WTC11 (cell line): ENCODE results near the gene KLHDC8A. TPM values are rescaled to one million over a fixed set of nuclear protein-coding genes. Genes with fewer than 3 reads are reported as not detected.

Source experiments
- ATAC-seq: fragments of 200-7000 bp; cut with Tn5 transposase; 2 replicates; pipeline ENCODE4 v1.10.0; 2021; ENCODE audit warnings: mild to moderate bottlenecking, moderate library complexity
- CTCF ChIA-PET: fragments of 300-600 bp; sonication (Branson Sonifier 250); formaldehyde crosslinking; loops from one replicate; lab custom pipeline; 2021; ENCODE audit warnings: antibody characterized with exemption; lab: Charles Lee
- POLR2A ChIA-PET: fragments of 350-600 bp; sonication (Branson Sonifier 250); formaldehyde crosslinking; loops from one replicate; lab custom pipeline; 2021; ENCODE audit warnings: antibody characterized with exemption; lab: Charles Lee
- DNase-seq: peaks from one replicate; pipeline ENCODE4 v3.0.0; 2021; ENCODE audit warnings: low spot score
- H3K27ac Mint-ChIP-seq: 2 replicates; pipeline ENCODE4 v1.8.0; 2021; ENCODE audit warnings: mixed read lengths
- H3K27me3 Mint-ChIP-seq: 2 replicates; pipeline ENCODE4 v1.8.0; 2021; ENCODE audit warnings: low read depth, mild to moderate bottlenecking, moderate library complexity, mixed read lengths
- H3K36me3 Mint-ChIP-seq: 2 replicates; pipeline ENCODE4 v1.8.0; 2021; ENCODE audit warnings: mixed read lengths
- H3K4me1 Mint-ChIP-seq: 2 replicates; pipeline ENCODE4 v1.8.0; 2022; ENCODE audit warnings: mixed read lengths
- H3K4me3 Mint-ChIP-seq: 2 replicates; pipeline ENCODE4 v1.8.0; 2021; ENCODE audit warnings: mild to moderate bottlenecking, moderate library complexity, mixed read lengths
- H3K9me3 Mint-ChIP-seq: 2 replicates; pipeline ENCODE4 v1.8.0; 2021; ENCODE audit warnings: mixed read lengths
- EMX1 ChIP-seq: fragments of 250-450 bp; sonication (Bioruptor Pico); IDR thresholded peaks from 2 replicates; pipeline ENCODE4 v1.8.0; 2021; ENCODE audit warnings: mild to moderate bottlenecking
- GABPB1 ChIP-seq: sonication (generic); formaldehyde crosslinking; IDR thresholded peaks from 2 replicates; pipeline ENCODE4 v1.8.1; 2023; ENCODE audit warnings: mild to moderate bottlenecking, missing genetic modification reagents
- GRHL2 ChIP-seq: fragments of 250-450 bp; sonication (Bioruptor Pico); IDR thresholded peaks from 2 replicates; pipeline ENCODE4 v1.8.0; 2022; ENCODE audit warnings: mild to moderate bottlenecking, moderate library complexity; ENCODE audit not compliant: insufficient replicate concordance, severe bottlenecking
- KAT7 ChIP-seq: sonication (generic); formaldehyde crosslinking; IDR thresholded peaks from 2 replicates; pipeline ENCODE4 v1.8.1; 2023; ENCODE audit warnings: missing genetic modification reagents, mild to moderate bottlenecking, borderline replicate concordance
- MXD4 ChIP-seq: fragments of 250-450 bp; sonication (Bioruptor Pico); IDR thresholded peaks from 2 replicates; pipeline ENCODE4 v1.8.0; 2021; ENCODE audit warnings: mild to moderate bottlenecking, moderate library complexity, borderline replicate concordance
- SMAD4 ChIP-seq: sonication (generic); formaldehyde crosslinking; IDR thresholded peaks from 2 replicates; pipeline ENCODE4 v1.8.0; 2022; ENCODE audit warnings: mild to moderate bottlenecking, missing genetic modification reagents
- SP1 ChIP-seq: sonication (generic); formaldehyde crosslinking; conservative IDR thresholded peaks from 2 replicates; pipeline ENCODE4 v1.8.1; 2022; ENCODE audit warnings: missing genetic modification reagents
- TEAD1 ChIP-seq: sonication (generic); formaldehyde crosslinking; IDR thresholded peaks from 2 replicates; pipeline ENCODE4 v1.8.0; 2022; ENCODE audit warnings: mild to moderate bottlenecking, missing genetic modification reagents
- TP53 ChIP-seq: sonication (generic); formaldehyde crosslinking; IDR thresholded peaks from 2 replicates; pipeline ENCODE4 v1.8.1; 2023; ENCODE audit warnings: mild to moderate bottlenecking, missing genetic modification reagents
- ZNF219 ChIP-seq: sonication (generic); formaldehyde crosslinking; IDR thresholded peaks from 2 replicates; pipeline ENCODE4 v1.8.0; 2023; ENCODE audit warnings: missing genetic modification reagents, mild to moderate bottlenecking, borderline replicate concordance
- ZNF423 ChIP-seq: fragments of 250-450 bp; sonication (Bioruptor Pico); IDR thresholded peaks from 2 replicates; pipeline ENCODE4 v2.1.2; 2022; ENCODE audit warnings: mild to moderate bottlenecking, moderate library complexity
- total RNA-seq: library from RNA; stranded (reverse); gene quantifications from 3 replicates; pipeline ENCODE4 v1.2.3, GENCODE V29; 2021
- TF ChIP-seq, protein P1 (sequence below): sonication (generic); formaldehyde crosslinking; IDR thresholded peaks from 2 replicates; pipeline ENCODE4 v1.8.1; 2023; ENCODE audit warnings: mild to moderate bottlenecking, missing genetic modification reagents
- TF ChIP-seq, protein P2 (sequence below): sonication (generic); formaldehyde crosslinking; IDR thresholded peaks from 2 replicates; pipeline ENCODE4 v1.8.1; 2023; ENCODE audit warnings: mild to moderate bottlenecking, missing genetic modification reagents
- TF ChIP-seq, protein P3 (sequence below): sonication (generic); formaldehyde crosslinking; IDR thresholded peaks from 2 replicates; pipeline ENCODE4 v1.8.0; 2022; ENCODE audit warnings: missing genetic modification reagents
- TF ChIP-seq, protein P4 (sequence below): fragments of 250-450 bp; sonication (Bioruptor Pico); IDR thresholded peaks from 2 replicates; pipeline ENCODE4 v1.8.0; 2021; ENCODE audit warnings: mild to moderate bottlenecking
- TF ChIP-seq, protein P5 (sequence below): sonication (generic); formaldehyde crosslinking; conservative IDR thresholded peaks from 2 replicates; pipeline ENCODE4 v1.8.1; 2023; ENCODE audit warnings: mild to moderate bottlenecking, low read depth, missing genetic modification reagents, moderate library complexity

KLHDC8A gene
- total RNA-seq, 1 experiment from 2014 or later, result 1.7 TPM

DNA sequence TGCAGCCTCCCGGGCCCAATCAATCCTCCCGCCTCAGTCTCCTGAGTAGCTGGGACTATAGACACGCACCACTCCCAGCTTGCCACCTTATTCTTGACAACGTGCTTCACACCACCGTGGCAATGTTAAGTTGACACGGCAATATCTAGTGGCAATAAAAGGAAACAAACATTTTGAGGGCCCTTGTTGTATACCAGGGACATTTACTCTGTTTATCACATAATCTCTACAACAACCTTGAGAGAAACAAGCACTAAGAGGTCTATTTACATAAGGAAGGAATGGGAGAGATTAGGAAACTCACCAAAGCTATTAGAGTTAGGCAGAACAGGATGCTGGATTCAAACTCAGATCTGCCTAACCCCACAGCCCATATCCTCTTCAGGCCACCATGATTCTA is 3.1 kb downstream of the KLHDC8A start:
- H3K4me1 Mint-ChIP-seq, result peaks cover 83% of the 10 kb centered on the region
- no peak for ATAC-seq
- no peak overlapping the region for H3K4me3 Mint-ChIP-seq

DNA sequence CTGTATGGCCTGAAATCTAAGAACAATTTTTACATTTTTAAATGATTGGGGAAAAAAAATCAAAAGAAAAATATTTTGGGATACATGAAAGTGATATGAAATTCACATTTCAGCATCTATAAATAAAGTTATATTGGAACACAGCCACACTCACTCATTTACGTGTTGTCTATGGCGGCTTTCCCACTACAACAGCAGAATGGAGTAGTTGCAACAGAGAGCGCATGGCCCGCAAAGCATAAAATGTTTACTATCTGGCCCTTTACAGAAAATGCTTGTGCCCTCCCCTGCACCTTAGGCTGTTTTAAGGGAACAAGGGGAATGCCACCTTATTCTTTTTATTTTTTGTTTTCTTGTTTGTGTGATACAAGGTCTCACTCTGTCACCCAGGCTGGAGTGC is 3.5 kb downstream of the KLHDC8A start:
- H3K27me3 Mint-ChIP-seq, result no peaks in the 10 kb centered on the region; the same call in none of the 2 replicates
- DNase-seq (no peak), ATAC-seq (no peak)
- H3K9me3 Mint-ChIP-seq, result no peaks in the 10 kb centered on the region
- H3K4me1 Mint-ChIP-seq, result peaks cover 85% of the 10 kb centered on the region
- POLR2A ChIA-PET, result interaction anchor here (0.9 kb wide), 1 partner anchor 20 kb away, joined by 4 read pairs; no protein-coding TSS in a partner anchor
- no peak overlapping the region for H3K27ac Mint-ChIP-seq
- CTCF ChIA-PET, result interaction anchor here (0.9 to 8.4 kb wide), 29 partner anchors 8 to 292 kb away, joined by 3 to 122 read pairs (median 11); partner anchors contain the start of gene BLACAT1
- H3K36me3 Mint-ChIP-seq, result no peaks in the 10 kb centered on the region
- TF ChIP-seq TP53 (CRISPR knock-in tag), result no peak
- no peak for TF ChIP-seq GRHL2 (CRISPR knock-in tag)
- TF ChIP-seq EMX1 (CRISPR knock-in tag), result no peak
- H3K4me3 Mint-ChIP-seq, result no peak overlapping the region

More for the DNA sequence above, 3.1 kb downstream of the KLHDC8A start:
- CTCF ChIA-PET, result interaction anchor here (0.6 to 8.4 kb wide), 80 partner anchors 9 to 496 kb away, joined by 3 to 122 read pairs (median 6); partner anchors contain the start of genes BLACAT1, CDK18, LEMD1 and NUAK2
- no peak for DNase-seq
- peak overlapping the region; percentile 67 for H3K27ac Mint-ChIP-seq
- no peaks in the 10 kb centered on the region; the same call in none of the 2 replicates for H3K27me3 Mint-ChIP-seq
- no peaks in the 10 kb centered on the region for H3K36me3 Mint-ChIP-seq
- POLR2A ChIA-PET, result no interaction called here
- TF ChIP-seq, protein P1, sequence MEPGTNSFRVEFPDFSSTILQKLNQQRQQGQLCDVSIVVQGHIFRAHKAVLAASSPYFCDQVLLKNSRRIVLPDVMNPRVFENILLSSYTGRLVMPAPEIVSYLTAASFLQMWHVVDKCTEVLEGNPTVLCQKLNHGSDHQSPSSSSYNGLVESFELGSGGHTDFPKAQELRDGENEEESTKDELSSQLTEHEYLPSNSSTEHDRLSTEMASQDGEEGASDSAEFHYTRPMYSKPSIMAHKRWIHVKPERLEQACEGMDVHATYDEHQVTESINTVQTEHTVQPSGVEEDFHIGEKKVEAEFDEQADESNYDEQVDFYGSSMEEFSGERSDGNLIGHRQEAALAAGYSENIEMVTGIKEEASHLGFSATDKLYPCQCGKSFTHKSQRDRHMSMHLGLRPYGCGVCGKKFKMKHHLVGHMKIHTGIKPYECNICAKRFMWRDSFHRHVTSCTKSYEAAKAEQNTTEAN (CRISPR knock-in tag), result no peak
- TF ChIP-seq KAT7 (CRISPR knock-in tag) (no peak), MXD4 (no peak), SMAD4 (CRISPR knock-in tag) (no peak), GABPB1 (CRISPR knock-in tag) (no peak), ZNF219 (CRISPR knock-in tag) (no peak)
- no peaks in the 10 kb centered on the region for H3K9me3 Mint-ChIP-seq

DNA sequence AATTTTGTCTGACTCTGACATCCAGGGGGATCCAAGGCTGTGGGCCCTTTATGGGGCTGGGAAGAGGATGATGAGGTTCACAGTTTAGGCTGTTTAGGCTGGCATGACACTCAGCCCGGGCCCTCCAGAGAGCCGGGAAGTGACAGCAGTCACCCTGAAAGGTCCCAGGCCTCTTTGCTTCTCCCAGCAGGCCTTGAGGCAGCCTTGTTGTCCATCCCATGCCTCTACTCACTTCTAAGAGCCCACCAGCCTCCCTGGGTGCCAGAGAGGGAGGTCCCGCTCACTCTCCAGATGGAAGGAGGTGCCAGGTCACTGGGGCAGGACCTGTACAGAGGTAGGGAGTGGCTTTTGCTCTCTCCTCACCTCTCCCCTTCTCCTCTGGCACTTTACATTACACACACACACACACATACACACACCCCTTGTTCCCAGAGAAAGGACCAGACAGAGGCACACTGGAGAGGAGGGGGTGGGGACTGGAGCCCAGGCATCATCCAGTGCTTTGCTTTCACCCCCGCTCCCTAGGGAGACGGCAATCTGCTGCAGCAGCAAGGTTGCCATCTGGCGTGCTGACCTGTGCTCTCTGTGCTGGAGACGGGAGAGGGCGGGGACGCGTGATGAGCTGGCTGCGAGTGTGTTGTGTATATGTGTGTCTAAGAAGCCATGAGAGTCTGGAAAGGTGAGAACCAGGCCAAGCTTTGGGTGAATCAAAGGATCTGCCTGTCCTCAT is 4.6 kb downstream of the KLHDC8A start:
- peak; percentile 27 for ATAC-seq
- Mint-ChIP-seq H3K36me3 (no peaks in the 10 kb centered on the region), H3K9me3 (no peaks in the 10 kb centered on the region), H3K4me1 (peaks cover 82% of the 10 kb centered on the region), H3K27me3 (peaks cover 2% of the 10 kb centered on the region), H3K4me3 (no peak overlapping the region), H3K27ac (no peak overlapping the region)
- CTCF ChIA-PET, result interaction anchor here (0.5 to 8.4 kb wide), 12 partner anchors 13 to 172 kb away, joined by 3 to 122 read pairs (median 26); no protein-coding TSS in a partner anchor
- POLR2A ChIA-PET, result interaction anchor here (0.9 kb wide), 1 partner anchor 21 kb away, joined by 4 read pairs; no protein-coding TSS in a partner anchor
- TF ChIP-seq, protein P2, sequence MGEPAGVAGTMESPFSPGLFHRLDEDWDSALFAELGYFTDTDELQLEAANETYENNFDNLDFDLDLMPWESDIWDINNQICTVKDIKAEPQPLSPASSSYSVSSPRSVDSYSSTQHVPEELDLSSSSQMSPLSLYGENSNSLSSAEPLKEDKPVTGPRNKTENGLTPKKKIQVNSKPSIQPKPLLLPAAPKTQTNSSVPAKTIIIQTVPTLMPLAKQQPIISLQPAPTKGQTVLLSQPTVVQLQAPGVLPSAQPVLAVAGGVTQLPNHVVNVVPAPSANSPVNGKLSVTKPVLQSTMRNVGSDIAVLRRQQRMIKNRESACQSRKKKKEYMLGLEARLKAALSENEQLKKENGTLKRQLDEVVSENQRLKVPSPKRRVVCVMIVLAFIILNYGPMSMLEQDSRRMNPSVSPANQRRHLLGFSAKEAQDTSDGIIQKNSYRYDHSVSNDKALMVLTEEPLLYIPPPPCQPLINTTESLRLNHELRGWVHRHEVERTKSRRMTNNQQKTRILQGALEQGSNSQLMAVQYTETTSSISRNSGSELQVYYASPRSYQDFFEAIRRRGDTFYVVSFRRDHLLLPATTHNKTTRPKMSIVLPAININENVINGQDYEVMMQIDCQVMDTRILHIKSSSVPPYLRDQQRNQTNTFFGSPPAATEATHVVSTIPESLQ (CRISPR knock-in tag), result no peak
- TF ChIP-seq TEAD1 (CRISPR knock-in tag) (no peak), SP1 (CRISPR knock-in tag) (no peak), GRHL2 (CRISPR knock-in tag) (no peak), ZNF423 (0 out of 2 replicates have a peak, but pooled peaks have one; percentile 19)
- TF ChIP-seq, protein P3, sequence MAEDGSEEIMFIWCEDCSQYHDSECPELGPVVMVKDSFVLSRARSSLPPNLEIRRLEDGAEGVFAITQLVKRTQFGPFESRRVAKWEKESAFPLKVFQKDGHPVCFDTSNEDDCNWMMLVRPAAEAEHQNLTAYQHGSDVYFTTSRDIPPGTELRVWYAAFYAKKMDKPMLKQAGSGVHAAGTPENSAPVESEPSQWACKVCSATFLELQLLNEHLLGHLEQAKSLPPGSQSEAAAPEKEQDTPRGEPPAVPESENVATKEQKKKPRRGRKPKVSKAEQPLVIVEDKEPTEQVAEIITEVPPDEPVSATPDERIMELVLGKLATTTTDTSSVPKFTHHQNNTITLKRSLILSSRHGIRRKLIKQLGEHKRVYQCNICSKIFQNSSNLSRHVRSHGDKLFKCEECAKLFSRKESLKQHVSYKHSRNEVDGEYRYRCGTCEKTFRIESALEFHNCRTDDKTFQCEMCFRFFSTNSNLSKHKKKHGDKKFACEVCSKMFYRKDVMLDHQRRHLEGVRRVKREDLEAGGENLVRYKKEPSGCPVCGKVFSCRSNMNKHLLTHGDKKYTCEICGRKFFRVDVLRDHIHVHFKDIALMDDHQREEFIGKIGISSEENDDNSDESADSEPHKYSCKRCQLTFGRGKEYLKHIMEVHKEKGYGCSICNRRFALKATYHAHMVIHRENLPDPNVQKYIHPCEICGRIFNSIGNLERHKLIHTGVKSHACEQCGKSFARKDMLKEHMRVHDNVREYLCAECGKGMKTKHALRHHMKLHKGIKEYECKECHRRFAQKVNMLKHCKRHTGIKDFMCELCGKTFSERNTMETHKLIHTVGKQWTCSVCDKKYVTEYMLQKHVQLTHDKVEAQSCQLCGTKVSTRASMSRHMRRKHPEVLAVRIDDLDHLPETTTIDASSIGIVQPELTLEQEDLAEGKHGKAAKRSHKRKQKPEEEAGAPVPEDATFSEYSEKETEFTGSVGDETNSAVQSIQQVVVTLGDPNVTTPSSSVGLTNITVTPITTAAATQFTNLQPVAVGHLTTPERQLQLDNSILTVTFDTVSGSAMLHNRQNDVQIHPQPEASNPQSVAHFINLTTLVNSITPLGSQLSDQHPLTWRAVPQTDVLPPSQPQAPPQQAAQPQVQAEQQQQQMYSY, result peak; percentile 75
- TF ChIP-seq, protein P4, sequence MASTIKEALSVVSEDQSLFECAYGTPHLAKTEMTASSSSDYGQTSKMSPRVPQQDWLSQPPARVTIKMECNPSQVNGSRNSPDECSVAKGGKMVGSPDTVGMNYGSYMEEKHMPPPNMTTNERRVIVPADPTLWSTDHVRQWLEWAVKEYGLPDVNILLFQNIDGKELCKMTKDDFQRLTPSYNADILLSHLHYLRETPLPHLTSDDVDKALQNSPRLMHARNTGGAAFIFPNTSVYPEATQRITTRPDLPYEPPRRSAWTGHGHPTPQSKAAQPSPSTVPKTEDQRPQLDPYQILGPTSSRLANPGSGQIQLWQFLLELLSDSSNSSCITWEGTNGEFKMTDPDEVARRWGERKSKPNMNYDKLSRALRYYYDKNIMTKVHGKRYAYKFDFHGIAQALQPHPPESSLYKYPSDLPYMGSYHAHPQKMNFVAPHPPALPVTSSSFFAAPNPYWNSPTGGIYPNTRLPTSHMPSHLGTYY (CRISPR knock-in tag), result no peak
- TF ChIP-seq, protein P5, sequence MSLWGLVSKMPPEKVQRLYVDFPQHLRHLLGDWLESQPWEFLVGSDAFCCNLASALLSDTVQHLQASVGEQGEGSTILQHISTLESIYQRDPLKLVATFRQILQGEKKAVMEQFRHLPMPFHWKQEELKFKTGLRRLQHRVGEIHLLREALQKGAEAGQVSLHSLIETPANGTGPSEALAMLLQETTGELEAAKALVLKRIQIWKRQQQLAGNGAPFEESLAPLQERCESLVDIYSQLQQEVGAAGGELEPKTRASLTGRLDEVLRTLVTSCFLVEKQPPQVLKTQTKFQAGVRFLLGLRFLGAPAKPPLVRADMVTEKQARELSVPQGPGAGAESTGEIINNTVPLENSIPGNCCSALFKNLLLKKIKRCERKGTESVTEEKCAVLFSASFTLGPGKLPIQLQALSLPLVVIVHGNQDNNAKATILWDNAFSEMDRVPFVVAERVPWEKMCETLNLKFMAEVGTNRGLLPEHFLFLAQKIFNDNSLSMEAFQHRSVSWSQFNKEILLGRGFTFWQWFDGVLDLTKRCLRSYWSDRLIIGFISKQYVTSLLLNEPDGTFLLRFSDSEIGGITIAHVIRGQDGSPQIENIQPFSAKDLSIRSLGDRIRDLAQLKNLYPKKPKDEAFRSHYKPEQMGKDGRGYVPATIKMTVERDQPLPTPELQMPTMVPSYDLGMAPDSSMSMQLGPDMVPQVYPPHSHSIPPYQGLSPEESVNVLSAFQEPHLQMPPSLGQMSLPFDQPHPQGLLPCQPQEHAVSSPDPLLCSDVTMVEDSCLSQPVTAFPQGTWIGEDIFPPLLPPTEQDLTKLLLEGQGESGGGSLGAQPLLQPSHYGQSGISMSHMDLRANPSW (CRISPR knock-in tag), result no peak
- DNase-seq, result peak; percentile 36
